Stimulated activated CD8-positive, alpha-beta memory T cell treated with anti-CD3 and anti-CD28 coated beads, Interleukin-15, amount 100 ng/mL, for 48 hours (primary cell): Measurements from ENCODE around the gene VWA3B.
"Not testable (repeated sequence)": the region's sequence is repeated elsewhere in the genome, so short reads cannot be mapped to it uniquely, and the experiment has no call there.

Source experiments
- DNase-seq, 2 donors: peaks; one replicate each; pipeline ENCODE4 v3.0.0-alpha.2; 2020; ENCODE audit warnings: low read depth in 2 of 2

Gene VWA3B

DNA sequence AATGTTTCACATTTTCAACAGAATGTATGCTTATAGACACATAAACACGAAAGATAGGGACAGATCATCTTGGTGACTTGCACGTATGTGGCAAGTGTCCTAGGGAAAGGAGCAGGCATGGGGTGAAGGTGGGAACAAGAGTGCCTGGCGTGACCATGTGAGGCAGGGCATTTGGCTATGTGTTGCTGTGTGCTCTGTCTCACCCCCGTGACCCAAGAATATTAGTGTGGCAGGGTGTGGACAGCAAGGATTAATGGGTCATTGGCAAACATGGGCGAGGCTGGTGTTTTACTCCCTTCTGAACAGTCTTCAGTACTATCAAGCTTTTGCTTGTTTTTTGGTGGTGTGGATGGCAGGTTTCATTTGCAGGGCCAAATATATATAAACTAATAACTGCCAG, 1.3 kb upstream of the VWA3B start:
- DNase-seq, result no peak

DNA sequence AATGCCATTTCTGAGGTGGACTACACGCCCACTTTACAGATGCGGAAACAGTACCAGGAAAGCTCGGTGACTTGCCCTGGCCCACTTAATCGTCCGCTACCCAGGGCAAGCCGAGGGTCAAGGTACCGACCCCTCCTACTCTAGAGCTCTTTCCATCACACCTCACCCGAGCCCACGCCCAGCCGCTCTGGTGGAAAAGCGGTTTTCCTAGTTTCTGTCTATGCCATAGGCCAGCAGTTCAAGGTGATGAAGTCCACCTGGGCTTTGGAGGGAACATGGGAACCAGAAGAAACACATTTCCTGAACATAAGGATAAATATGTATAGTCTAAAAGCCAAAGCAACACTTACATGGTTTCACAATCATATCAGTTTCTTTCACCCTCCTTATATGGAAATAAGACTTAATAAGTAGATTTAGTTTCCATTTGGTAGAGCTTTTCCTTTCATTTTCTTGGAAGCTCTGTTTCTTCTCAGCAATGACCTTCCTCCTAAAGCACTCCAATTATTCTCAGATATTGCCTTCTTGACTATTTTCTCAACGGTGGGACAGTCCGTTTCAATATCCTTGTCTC, 567 bp downstream of the VWA3B start:
- no peak for DNase-seq

DNA sequence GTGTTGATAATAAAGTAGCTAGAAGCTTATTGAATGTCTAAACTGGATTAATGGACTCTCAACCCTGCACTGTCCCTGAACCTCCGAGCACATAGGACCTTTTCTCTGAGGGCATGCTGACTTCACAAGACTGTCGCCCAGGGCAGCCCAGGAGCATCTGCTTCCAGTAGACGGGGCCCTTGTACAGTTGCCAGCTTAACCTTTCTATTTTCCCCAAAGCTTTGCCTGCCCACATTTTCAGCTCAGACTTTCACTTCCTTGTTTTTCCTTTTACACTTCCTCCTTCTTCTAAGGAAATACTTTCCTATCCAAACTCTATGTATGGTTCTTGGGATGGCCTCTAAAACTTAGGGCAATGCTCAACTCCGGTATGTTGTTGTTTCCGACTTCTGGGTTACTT, 1.3 kb downstream of the VWA3B start:
- no peak for DNase-seq

DNA sequence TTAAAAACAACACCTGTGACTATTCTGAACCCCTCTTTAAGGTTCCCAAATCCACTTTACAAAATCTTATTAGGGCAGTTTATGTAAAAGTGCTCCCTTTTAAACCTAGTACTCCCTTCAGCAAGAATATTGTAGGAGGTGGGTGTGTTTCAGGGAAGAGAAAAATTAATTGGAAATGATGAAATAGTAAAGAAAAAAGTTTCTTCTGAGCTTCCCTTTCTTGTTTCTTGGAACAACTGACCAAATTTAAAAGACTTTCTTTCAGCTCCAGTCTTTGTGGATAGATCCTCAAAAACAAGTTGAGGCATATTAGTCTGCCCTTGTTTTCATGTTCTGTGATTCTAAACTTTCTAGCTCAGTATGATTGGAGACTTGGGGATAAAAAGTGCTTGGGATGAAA, 3.0 kb downstream of the VWA3B start:
- DNase-seq, result no peak

DNA sequence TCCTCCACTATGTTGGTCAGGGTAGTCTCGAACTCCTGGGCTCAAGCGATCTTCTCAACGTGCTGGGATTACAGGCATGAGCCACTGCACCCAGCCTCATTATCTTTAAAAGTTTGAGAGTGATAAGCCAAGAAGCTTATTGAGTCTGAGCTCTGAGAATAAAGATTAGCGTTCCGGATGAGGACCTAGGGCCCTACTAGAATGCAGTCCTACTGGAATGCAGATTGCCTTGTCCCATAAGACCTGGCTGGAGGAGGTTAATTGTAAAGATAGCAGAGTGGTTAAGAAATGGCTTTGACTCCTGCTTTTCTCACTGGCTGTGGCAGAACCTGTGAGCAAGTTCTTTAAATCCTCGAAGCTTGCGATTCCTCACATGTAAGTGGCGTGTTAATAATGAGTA, 4.0 kb downstream of the VWA3B start:
- no peak for DNase-seq

DNA sequence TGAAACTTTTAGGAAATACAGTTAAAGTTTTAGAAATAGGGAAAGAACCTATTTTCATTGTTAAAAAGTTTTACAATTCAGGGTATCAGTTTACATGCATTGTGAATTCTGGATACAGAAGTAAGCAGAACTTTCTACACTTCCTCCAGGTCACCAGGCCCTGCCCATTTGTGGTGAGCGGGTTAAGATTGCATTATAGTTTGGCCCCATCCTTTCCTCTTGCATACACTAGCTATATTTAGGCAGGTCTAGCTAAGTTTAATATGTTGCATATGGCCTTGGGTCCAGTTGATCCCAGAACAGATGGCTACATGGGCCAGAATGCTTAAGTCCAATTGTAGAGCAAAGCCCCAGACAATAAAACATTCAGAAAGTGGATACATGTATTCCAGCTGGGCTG, 4.8 kb downstream of the VWA3B start:
- DNase-seq, result no peak

DNA sequence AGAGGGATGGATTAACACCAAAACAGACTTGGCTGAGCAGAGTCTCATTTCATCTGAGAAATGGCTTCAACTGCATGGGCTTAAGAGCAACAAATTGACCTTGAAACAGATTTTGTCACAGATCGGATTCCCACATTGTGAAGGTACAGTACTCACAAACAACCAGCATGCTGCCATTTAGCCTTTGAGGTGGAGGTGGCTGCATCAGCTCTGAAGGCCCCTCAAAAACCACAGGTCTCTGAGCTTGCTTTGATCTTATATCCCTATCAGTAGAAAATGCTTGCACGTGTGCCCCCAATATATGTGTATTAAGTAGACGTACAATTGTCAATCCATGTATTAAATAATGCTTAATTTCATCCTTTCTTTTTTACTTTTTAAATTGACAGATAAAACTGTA, 6.2 kb downstream of the VWA3B start:
- no peak for DNase-seq

DNA sequence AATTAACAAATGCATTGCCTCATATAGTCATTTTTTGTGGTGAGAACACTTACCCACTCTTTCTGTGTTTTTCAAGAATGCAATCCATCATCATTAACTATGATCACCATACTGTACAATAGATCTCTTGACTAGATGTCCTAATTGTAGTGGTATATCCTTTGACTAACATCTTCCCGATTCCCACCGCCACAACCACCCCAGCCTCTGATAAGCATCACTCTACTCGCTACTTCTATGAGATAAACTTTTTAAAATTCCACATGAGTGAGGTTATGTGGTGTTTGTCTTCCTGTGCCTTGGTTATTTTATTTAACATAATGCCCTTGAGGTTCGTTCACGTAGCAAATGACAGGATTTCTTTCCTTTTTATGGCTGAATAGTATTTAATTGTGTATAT, 6.6 kb downstream of the VWA3B start:
- DNase-seq, result no peak

DNA sequence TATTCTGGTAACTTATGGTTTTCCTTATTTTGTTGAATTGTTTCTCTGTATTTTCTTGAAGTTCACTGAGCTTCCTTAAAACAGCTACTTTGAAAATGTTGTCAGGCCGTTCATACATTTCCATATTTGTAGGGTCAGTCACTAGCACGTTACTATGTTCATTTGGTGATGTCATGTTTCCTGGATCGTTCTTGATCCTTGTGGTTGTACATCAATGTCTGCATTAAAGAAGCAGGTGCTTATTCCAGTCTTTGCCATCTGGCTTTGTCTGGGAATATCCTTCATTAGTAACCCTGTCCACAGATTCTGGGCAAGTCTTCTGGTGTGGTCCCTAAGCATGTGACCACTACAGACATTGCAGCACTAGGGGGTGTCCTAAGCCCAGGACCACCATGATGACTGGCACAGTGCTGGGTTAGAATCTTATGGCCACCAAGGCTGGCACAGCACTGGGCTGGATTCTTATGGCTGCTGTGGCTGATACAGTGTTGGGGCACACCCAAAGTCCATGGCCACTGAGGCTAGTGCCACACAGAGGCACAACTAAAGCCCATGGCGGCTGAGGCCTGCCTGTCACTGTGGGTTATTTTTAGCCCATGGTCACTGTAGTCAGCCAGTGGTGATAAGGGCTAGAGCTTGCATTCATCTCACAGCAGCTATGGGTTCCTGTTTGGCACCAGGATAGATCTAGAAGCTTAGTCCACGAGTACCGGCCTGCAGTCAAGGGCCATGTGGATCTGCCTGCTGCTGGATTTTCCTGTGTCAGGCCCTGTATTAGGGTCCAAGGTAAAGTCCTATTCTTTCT, 13.2 kb downstream of the VWA3B start:
- DNase-seq, result no peak

DNA sequence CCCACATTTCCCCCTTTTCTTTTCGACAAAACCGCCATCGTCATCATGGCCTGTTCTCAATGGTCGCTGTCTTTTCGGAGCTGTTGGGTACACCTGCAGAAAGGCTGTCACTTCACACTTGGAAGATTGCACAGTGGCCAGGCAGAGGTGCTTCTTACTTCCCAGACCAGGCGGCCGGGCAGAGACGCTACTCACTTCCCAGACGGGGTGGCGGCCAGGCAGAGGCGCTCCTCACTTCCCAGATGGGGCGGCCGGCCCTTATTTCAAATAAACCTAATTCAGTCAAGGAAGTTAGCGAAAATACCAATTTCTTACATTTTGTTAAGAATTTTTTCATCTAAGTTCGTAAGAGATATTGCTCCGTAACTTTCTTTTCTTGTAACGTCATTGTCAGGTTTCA, 15.3 kb downstream of the VWA3B start:
- not testable (repeated sequence) for DNase-seq

DNA sequence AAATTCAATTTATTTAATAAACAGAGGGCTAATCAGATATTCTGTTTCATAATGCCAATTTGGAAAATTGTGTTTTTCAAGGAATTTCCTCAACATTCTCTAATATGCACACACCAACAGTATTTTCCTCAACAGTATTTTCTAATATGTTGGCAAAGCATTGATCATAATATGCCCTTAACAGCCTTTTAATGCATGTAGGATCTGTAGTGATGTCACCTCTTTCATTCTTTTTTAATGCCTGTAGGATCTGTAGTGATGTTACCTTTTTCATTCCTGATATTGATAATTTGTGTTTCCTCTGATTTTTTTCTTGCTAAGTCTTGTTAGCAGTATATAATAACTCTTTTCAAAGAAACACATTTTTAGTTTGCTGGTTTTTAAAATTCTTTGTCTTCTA, 15.9 kb downstream of the VWA3B start:
- no peak for DNase-seq

DNA sequence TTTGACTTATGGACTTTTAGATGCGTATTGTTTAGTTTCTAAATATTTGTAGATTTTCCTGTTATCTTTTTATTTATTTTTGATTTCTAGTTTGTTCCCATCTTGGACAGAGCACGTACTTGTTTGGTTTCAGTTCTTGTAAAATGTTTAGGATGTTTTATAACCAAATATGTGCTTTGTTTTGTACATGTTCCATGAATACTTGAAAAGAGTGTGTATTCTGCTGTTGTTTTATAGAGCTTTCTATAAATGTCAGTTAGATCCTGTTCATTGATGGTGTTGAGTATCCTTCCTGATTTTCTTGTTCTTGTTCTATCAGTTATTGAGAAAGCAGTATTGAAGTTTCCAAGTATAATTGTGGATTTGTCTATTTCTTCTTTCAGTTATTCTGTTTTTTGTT, 21.1 kb downstream of the VWA3B start:
- DNase-seq, result no peak

DNA sequence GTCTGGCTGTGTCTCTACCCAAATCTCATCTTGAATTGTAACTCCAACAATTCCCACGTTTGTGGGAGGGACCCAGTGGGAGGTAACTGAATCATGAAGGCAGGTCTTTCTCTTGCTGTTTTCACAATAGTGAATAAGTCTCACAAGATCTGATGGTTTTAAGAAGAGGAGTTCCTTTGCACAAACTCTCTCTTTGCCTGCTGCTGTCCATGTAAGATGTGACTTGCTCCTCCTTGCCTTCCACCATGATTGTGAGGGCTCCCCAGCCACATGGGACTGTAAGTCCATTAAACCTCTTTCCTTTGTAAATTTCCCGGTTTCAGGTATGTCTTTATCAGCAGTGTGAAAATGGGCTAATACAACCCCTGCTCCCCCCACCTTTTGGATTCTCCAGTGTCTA, 23.8 kb downstream of the VWA3B start:
- no peak for DNase-seq

DNA sequence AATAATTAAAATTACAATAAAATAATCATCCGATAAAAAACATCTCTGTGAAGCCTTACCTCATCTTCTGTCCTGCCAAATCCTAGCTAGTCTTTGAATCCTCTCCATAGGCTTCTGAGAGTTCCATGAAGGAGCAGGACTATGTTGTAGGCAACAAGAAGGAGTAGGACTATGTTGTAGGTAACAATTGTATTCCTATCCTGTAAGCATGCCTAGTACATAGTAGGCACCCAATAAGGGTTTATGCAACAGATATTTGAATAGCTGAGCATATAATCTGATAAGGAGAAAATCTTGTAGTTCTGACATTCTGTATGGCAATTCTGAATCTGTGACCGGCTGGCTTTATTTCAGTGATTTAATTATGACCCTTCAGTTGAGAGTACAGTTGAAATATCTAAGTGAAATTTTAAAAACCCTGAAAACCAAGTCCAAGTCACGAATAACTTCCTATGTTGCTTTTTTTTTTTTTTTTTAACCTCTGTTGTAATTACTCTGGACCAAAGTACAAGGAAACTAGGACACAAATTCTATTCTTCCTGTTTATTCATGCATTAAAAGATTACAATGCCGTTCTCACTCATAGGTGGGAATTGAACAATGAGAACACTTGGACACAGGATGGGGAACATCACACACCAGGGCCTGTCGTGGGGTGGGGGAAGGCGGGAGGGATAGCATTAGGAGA, 27.8 kb downstream of the VWA3B start:
- no peak for DNase-seq

DNA sequence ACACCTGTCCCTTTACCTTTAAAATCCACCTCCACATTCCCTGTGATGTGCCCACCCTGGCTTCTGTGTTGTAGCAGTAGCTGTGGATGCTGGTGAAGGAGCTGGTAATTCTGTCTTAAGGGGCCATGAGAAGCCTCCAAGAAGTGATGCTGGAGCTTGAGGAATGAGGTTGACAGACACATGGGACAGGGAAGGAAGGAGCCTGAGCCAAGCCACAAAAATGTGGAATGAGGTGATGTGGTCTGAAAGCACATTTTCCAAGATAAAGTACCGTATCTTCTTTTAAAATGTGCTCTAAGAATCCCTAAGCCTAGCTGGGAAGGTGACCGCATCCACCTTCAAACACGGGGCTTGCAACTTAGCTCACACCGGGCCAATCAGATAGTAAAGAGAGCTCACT, 31.2 kb downstream of the VWA3B start:
- DNase-seq, result no peak

DNA sequence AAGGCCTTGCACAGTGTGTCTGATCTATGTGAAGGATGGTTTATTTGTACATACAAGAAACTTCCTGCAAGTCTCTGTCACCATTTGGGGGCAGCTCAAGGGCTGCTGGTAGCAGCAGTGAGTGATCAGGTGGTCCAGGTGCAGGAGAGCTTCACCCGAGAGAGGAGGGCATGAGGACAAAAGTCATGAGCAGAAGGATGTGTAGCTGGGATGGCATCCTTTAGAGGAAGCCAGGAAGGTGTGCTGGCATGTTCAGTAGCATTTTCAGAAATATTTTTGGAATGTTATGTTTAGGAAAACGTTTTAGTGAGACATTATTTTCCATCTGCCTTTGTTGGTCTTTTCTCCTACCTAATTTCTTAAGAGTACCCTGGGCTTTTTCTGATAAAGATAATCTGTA, 31.9 kb downstream of the VWA3B start:
- no peak for DNase-seq

DNA sequence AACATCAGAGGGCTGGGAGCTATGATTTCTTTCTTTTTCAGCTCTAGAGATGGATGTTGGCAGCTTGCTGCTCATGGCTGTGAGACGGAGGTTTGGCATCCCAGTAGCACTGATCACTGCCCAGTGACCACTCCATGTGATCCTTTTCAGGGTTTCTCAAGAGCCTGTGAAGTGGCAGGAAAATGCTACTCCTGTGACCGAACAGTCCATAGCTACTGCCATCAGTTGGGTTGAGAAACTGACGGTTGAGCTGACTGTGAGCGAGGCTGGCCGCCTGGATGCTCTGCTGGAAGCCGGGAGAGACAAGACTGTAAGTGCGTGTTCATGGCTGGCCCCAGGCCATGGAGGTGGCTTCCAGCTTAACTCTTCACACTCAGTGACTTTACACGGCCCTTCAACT, 34.2 kb downstream of the VWA3B start:
- no peak for DNase-seq

DNA sequence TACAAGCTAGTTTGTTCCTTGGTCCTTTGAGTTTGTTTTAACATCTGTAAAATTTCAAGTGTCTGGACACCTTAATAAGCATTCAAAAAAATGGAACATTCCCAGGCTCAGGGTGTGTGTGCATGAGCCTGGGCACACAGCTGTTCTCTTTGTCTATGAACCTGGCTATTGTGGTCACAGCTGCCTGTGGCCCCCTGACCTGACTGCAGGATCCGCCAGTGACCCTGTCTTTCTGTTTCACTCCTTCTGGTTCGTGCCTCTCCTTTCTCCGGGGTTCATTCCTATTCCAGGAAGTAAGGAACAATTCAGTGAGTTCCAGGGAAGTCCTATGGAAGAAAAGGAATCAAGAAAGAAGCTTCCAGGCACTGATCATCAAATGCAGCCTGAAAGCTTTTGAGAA, 35.6 kb downstream of the VWA3B start:
- no peak for DNase-seq

DNA sequence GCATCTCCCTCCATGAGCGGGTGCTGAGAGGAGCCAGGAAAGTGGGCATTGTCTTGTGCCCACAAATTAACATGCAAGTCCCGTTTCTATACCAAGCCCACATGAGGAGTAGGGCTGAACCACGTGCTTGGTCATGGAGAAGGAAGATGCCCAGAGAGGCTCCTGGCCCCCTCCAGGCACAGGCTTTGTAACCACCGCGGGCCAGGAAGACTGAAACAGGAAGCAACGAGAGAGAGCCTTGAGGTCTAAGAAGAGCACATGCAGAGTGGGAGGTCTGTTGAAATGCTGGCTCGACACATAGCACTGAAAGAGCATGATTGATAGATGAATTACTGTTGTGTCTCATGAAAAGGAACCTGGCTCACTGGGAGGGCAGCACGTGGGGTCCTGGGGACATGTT, 36.3 kb downstream of the VWA3B start:
- DNase-seq, result no peak

DNA sequence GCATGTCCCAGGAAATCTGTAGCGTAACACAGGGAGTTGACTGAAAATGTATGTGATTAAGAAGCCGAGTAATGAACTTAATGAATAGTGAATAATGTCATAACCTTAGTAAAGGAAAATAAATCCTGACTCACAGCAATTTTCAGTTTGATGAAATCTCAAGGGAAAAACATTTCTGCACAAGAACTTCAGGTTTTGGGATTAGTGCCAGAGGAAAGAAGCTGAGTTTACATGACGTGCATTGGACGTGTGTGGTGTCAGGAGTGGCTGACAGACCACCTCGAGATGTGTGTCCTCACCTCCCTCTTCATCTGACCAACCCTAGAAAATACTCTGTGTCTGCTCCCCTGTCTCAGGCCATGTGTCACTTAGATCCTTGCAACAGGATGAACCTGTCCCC, 39.1 kb downstream of the VWA3B start:
- DNase-seq, result no peak

DNA sequence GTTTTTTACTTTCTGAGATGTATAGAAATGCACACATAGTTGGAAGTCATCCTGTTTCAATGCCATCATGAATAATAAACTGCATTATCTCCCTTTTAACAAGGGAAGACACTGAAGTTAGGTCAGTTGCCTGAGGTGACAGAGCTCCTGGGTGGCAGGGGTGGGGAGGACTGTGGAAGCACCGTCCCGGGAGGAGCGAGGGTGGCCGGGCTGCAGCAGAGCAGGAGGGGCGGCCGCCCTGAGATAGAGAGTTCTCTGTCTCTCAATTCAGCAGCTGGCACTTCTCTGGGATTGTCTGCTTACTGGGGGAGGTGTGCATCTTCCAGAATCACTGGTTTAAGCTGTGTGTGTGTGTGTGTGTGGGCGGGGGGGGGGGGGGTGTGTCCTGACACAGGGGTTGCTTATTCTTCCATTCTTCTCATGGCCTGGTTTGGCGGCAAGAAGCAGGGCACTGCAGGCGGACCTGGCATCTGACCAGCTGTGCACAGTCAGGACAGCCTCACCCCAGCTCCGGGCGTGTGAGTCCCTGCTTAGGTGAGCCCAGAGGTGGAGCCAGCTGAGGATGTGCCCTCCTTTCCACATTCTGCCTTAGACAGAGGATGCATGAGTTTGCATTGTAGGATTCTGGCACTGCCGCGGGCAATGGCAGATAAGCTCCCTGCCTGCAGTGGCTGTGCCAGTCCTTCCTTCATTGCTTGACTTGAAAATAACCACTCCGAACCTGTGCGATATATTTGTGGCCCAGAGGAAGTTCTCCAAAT, 40.4 kb downstream of the VWA3B start:
- no peak for DNase-seq

DNA sequence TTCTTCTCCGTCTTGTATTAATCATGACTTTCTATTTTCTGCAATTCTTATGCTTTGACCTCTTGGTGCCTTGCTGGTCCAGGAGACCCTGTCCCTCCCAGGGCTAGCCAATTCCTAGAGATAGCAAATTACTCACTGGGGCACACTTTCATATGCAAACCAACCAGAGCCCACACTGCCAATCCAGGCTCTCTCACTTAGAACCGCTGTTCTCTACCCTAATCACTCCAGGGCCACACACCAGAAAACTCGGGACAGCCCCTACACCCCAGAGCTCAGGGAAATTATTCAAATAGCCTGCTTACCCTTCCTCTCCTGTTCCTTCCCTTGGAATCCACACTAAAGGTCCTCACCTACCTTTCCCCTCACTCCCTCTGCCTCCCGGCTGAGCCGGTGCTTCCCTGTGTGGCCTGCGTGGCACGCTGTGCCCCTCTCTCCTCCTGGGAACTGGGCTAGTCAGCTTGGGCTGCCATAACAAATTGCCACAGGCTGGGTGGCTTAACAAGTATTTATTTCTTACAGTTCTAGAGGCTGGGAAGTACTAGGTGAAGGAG, 41.7 kb downstream of the VWA3B start:
- no peak for DNase-seq
